ENCODE measurements around the gene MAT2A.
"Not testable (repeated sequence)": the region's sequence is repeated elsewhere in the genome, so short reads cannot be mapped to it uniquely, and the experiment has no call there.

The MAT2A gene

GRCh38 chr2:85547859-85548607 is 9.1 kb downstream of the MAT2A start:
- DNase-seq, result no peak

GRCh38 chr2:85548608-85548900 is 9.6 kb downstream of the MAT2A start:
- no peak for DNase-seq

GRCh38 chr2:85549095-85549494 is 10.1 kb downstream of the MAT2A start:
- no peak for DNase-seq

- no peak for DNase-seq
Observed at GRCh38 chr2:85549826-85550225, 10.9 kb downstream of the MAT2A start.

DNA sequence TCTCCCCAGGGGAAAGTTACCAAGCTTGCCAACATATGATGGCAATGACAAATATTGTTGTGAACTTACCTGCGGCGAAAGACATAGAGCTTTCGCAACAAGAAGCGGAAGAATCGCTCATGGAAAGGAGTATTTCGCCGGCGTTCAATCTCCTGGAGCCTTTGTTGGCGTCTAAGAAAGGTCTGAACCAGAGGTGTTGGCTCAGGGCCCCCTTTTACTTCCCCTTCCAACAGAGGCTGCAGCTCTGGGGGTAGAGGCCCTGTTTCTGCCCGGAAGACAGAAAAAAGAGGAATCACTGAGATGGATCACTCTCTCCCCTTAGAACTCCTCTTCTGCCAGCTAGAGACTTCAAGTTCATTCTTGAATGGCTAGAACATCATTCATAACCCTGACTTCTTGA is 11.5 kb downstream of the MAT2A start:
- DNase-seq, result no peak

- DNase-seq, result peak; percentile 65
Observed at GRCh38 chr2:85551698-85552678, 13.0 kb downstream of the MAT2A start.

GRCh38 chr2:85553184-85553583 is 14.2 kb downstream of the MAT2A start:
- no peak for DNase-seq

DNA sequence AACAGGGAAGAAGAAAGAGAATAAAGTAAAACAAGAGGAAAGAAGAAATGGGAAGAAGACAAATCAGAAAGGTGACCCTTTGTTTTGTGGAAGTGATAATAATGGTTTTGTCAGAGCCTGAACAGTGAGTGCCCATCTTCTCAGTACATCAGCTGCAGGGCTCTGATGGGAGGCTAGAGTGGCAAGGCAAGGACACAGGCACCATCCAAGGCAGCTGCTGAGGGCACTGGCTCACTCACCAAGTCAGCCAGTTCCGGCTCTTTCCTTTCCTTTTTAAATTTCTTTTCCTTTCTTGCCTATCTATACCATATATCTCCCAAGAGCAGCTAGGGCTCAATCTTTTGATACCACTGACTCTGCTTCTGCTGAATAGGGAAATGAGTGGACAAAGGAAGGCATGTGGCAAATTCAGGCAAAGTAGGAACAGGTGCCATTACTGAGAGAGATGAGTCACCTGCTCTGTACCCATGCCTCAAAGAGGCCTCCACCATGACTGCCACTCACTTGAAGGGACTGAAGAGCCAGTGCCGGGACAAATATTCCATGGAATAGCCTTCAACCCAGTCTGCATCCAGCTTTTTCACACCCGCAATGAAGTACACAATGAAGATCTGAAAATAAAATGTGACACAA is 16.1 kb downstream of the MAT2A start:
- no peak for DNase-seq

DNA sequence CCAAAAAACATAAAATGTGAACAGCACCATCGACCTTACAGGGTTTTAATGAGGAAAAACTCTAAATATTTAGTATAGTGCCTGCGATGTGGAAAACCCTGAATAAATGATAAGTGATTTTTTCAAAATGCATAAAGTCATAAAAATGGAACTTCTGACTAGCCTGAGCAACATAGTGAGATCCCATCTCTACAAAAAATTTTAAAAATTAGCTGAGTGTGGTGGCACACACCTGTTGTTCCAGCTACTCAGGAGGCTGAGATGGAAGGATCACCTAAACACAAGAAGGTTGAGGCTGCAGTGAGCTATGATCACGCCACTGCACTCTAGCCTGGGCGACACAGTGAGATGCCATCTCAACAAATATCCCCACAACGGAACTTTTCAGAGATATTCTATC is 18.2 kb downstream of the MAT2A start:
- DNase-seq, result no peak

DNA sequence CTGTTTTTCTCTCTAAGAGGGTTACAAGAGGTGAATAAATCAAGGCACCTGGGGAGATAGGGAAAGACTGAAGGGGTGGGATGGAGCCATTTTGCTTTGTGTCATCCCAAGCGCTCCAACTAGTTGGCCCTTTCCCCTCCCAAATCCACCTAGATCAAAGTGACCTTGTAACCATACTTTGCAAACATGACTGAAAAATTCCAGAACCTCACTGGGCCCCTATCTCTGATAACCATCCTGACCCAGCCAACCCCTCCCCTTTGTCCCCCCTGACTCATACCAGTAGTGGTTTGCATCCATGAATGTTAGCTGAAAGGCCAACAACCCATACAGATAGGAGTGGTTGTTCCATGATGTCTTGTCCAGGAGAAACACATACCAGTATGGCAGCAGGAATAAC is 19.2 kb downstream of the MAT2A start:
- no peak for DNase-seq

DNA sequence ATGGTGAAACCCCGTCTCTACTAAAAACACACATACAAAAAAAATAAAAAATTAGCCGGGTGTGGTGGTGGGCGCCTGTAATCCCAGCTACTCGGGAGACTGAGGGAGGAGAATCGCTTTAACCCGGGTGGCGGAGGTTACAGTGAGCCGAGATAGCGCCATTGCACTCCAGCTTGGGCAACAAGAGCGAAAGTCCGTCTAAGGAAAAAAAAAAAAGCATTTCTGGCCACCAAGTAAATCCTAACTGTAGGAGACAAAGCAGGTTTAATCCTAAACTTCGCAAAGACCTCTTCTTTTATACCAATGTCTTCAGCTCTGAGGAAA is 21.4 kb downstream of the MAT2A start:
- DNase-seq, result not testable (repeated sequence)

GRCh38 chr2:85560812-85561279 is 21.9 kb downstream of the MAT2A start:
- no peak for DNase-seq

DNA sequence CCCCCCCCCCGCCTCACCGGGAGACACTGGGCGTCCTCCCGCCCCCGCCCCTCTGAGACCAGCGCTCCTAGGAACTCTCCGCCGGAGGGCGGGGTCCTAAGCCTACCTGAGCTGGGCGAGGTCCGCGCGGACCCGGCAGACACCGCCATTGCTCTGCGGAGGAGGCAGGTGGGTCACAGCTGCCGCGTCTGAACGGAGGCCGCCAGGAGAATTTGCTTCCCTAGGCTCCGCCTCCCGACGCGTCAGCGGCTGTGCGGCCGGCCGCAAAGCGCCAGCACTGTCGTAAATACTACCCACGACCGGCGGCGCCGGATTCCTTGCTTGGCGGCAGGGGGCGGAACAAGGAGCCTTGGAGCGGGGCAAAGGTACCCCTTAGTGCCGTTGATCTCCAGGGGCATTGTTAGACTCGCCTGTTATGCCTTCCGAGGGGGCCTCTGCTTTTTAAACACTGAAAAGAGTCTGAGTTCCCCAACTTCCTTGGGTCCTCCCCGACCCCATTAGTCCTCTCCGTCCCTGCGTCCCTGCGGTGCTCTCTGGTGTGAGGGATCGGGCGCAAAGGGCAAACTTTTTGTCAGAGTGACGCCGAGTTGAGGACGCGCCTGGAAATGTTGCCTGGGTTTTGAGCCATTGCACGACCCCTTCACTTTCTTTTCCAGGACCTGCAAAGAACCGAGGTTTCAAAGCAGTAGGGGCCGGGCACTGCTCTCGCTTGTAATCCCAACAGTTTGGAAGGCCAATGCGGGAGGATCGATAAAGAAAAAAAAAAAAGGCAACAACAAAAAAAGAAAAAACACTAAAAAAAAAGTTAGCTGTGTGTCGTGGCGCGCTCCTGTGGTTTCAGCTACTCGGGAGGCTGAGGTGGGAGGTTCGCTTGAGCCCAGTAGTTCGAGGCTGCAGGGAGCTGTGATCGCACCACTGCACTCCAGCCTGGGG is 22.6 kb downstream of the MAT2A start, which contains the start of gene GGCX:
GGCX (minus strand) TSS at position 214 of the 933 bp plus-strand sequence; CDS start at position 149, 65 bp downstream.
- peak; percentile 60 for DNase-seq

- no peak for DNase-seq
Observed at GRCh38 chr2:85564144-85564563, 25.2 kb downstream of the MAT2A start.

- no peak for DNase-seq
Observed at GRCh38 chr2:85566265-85566664, 27.3 kb downstream of the MAT2A start.

DNA sequence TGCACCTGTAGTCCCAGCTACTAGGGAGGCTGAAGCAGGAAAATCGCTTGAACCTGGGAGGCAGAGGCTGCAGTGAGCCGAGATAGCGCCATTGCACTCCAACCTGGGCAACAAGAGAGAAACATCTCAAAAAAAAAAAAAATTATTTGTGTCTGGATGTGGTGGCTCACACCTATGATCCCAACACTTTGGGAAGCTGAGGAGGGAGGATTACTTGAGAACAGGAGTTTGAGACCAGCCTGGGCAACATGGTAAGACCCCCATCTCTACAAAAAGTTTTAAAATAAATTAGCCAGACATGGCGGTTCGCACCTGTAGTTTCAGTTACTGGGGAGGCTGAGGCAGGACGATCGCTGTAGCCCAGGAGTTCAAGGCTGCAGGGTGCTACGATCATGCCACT is 36.8 kb downstream of the MAT2A start:
- no peak for DNase-seq

GRCh38 chr2:85577063-85577385 is 38.1 kb downstream of the MAT2A start:
- no peak for DNase-seq

- no peak for DNase-seq
Observed at GRCh38 chr2:85577386-85578242, 38.6 kb downstream of the MAT2A start, which contains the start of gene VAMP8. Gene VAMP8, plus strand, starts transcription at chr2:85577586. Its CDS starts 61 bp downstream, at chr2:85577647.

DNA sequence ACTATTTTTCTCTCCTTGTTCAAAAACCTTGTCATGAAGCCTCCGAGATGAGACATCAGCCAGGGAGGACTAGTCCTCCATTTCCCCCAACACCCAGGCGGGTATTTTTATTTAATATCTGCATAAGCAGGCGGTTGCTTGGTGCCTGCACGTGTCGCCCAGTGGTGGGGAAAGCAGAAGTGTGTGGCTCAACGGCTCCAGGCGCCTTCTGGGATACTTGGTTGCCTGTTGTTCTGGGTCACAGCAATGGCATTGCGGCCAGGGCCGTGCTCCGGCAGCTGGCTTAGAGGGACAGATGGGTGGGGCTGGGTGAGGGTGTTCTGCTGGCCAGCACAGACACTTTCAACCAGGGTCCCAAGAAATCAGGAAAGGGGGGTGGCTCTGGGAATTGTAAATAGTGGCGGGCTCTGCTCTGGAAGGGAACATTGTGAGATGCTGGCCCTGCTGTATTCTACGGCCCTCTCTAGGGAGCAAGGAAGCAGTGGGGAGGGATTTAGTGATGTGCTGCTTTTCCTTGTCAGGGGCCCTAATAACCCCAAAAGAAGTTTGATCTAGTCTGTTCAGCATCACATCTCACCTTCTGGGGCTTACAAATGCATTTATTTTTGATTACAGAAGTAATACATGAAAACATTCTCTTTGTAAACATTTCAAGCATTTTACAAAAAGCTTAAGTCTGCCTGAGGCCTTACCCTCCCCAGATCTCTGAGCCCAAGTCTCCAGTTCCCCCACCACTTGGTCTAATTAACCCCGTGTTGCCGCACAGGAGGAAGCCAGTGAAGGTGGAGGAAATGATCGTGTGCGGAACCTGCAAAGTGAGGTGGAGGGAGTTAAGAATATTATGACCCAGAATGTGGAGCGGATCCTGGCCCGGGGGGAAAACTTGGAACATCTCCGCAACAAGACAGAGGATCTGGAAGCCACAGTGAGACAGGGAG is 39.5 kb downstream of the MAT2A start:
- DNase-seq, result no peak

- no peak for DNase-seq
Observed at GRCh38 chr2:85579266-85579935, 40.4 kb downstream of the MAT2A start.

Data from NCI-H2029 treated with DMSO at 0.1 percent for 48 hours (cell line).